ENCODE results near the gene TECPR2. TPM values are rescaled to one million over a fixed set of nuclear protein-coding genes. Genes with fewer than 3 reads are reported as not detected.

TECPR2 gene
- total and polyA plus RNA-seq, 10 of the 15 experiments (the other 5 are each of a cell fraction or from before 2014, with no cell fraction given), result 0.15 to 10.0 (median 3.0) TPM

DNA sequence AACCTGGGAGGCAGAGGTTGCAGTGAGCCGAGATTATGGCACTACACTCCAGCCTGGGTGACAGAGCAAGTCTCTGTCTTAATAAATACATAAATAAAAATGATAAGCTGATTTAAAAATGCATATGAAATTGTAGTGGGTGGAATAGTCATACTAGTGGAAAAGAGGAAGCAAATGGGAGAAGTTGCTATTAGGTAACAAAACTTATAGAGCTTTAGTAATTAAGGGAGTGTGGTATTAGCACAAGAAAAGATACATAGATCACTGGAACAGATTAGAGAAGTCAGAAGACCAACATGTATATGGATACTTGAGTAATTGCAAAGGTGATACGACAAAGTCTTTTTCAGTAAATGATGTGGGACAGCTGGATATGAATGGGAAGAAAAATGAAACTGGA is 26.5 kb downstream of the TECPR2 start (continued):
- no peak for TF ChIP-seq PAX8 (IDR thresholded peaks at IDR 0.05)
- TF ChIP-seq IKZF1 (conservative IDR thresholded peaks at IDR 0.05), result no peak
- TF ChIP-seq LARP7 (IDR thresholded peaks at IDR 0.05), result no peak
- TF ChIP-seq BACH1 (IDR thresholded peaks at IDR 0.05; ENCODE audit: borderline replicate concordance), result no peak
- TF ChIP-seq, protein P1, sequence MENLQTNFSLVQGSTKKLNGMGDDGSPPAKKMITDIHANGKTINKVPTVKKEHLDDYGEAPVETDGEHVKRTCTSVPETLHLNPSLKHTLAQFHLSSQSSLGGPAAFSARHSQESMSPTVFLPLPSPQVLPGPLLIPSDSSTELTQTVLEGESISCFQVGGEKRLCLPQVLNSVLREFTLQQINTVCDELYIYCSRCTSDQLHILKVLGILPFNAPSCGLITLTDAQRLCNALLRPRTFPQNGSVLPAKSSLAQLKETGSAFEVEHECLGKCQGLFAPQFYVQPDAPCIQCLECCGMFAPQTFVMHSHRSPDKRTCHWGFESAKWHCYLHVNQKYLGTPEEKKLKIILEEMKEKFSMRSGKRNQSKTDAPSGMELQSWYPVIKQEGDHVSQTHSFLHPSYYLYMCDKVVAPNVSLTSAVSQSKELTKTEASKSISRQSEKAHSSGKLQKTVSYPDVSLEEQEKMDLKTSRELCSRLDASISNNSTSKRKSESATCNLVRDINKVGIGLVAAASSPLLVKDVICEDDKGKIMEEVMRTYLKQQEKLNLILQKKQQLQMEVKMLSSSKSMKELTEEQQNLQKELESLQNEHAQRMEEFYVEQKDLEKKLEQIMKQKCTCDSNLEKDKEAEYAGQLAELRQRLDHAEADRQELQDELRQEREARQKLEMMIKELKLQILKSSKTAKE (IDR thresholded peaks at IDR 0.05; ENCODE audit: low read depth, poor library complexity, severe bottlenecking), result no peak
- no peak for TF ChIP-seq RELA (IDR thresholded peaks at IDR 0.05; ENCODE audit: borderline replicate concordance, partially characterized antibody)
- no peak for TF ChIP-seq ASH2L (IDR thresholded peaks at IDR 0.05; ENCODE audit: borderline replicate concordance, low read depth)

DNA sequence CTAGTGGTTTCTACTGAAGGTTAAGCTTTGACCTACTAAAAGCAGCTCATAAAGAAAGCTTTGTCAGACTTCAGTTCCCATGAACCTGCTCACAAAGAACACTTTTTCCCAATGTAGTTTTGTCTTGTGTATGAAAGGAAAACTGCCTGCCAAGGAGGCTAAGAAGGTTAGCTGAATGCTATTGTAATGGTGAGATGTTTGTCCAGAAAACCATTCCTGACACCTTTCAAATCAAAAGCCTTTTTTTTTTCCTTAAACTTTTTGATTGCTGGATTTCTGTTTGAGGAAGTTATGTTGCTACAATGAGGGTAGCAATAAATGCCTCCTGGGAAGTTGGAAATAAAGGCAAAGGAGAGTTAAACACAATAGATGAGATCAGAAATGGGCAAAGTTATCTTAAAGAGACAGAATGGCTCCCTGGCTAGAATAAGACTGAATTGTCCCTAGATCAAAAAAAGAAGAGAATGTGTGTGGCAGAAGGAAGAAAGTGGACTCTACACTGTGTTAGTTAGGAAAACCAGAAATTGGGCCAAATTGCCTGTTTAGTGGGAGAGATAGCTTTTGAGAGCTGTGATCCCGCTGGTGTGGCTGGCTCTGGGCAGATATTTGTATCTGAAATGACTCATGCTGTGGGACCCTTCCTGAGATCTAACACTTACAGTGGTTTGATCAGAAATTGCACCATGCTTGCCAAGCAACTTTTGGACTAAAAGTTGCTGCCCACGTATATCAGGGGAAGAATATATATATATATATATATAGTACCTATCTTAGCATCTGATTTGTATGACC is 27.5 kb downstream of the TECPR2 start:
- no peak for FAIRE-seq
- in situ Hi-C loops (cut with MboI), result no loop called here
- POLR2A ChIA-PET, result no interaction called here
- TF ChIP-seq SMAD5 (IDR thresholded peaks at IDR 0.05; ENCODE audit: low read depth) (no peak), FOXM1 (IDR thresholded peaks at IDR 0.05; ENCODE audit: low read depth, low read length) (no peak), ZNF24 (IDR thresholded peaks at IDR 0.05) (no peak)
- TF ChIP-seq, protein P2, sequence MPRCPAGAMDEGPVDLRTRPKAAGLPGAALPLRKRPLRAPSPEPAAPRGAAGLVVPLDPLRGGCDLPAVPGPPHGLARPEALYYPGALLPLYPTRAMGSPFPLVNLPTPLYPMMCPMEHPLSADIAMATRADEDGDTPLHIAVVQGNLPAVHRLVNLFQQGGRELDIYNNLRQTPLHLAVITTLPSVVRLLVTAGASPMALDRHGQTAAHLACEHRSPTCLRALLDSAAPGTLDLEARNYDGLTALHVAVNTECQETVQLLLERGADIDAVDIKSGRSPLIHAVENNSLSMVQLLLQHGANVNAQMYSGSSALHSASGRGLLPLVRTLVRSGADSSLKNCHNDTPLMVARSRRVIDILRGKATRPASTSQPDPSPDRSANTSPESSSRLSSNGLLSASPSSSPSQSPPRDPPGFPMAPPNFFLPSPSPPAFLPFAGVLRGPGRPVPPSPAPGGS (IDR thresholded peaks at IDR 0.05; ENCODE audit: borderline replicate concordance, insufficient read depth, low read depth, low read length, poor library complexity, severe bottlenecking), result no peak
- TF ChIP-seq, protein P3, sequence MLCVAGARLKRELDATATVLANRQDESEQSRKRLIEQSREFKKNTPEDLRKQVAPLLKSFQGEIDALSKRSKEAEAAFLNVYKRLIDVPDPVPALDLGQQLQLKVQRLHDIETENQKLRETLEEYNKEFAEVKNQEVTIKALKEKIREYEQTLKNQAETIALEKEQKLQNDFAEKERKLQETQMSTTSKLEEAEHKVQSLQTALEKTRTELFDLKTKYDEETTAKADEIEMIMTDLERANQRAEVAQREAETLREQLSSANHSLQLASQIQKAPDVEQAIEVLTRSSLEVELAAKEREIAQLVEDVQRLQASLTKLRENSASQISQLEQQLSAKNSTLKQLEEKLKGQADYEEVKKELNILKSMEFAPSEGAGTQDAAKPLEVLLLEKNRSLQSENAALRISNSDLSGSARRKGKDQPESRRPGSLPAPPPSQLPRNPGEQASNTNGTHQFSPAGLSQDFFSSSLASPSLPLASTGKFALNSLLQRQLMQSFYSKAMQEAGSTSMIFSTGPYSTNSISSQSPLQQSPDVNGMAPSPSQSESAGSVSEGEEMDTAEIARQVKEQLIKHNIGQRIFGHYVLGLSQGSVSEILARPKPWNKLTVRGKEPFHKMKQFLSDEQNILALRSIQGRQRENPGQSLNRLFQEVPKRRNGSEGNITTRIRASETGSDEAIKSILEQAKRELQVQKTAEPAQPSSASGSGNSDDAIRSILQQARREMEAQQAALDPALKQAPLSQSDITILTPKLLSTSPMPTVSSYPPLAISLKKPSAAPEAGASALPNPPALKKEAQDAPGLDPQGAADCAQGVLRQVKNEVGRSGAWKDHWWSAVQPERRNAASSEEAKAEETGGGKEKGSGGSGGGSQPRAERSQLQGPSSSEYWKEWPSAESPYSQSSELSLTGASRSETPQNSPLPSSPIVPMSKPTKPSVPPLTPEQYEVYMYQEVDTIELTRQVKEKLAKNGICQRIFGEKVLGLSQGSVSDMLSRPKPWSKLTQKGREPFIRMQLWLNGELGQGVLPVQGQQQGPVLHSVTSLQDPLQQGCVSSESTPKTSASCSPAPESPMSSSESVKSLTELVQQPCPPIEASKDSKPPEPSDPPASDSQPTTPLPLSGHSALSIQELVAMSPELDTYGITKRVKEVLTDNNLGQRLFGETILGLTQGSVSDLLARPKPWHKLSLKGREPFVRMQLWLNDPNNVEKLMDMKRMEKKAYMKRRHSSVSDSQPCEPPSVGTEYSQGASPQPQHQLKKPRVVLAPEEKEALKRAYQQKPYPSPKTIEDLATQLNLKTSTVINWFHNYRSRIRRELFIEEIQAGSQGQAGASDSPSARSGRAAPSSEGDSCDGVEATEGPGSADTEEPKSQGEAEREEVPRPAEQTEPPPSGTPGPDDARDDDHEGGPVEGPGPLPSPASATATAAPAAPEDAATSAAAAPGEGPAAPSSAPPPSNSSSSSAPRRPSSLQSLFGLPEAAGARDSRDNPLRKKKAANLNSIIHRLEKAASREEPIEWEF (IDR thresholded peaks at IDR 0.05; ENCODE audit: insufficient replicate concordance, low read depth, low read length), result no peak

More for the DNA sequence above, 27.5 kb downstream of the TECPR2 start:
- Histone ChIP-seq H2AFZ (ENCODE audit: control insufficient read depth, low read depth, low read length) (no peak overlapping the region), H3K4me1 (ENCODE audit: control insufficient read depth, insufficient read depth, low read length) (no peaks in the 10 kb centered on the region), H3K4me2 (ENCODE audit: control insufficient read depth, insufficient read depth) (no peak overlapping the region), H3K9ac (ENCODE audit: control insufficient read depth, insufficient read depth, low read length) (no peak overlapping the region), H4K20me1 (ENCODE audit: control insufficient read depth, insufficient read depth) (no peaks in the 10 kb centered on the region), H3K27ac (ENCODE audit: control insufficient read depth, insufficient read depth) (no peak overlapping the region), H3K79me2 (ENCODE audit: control insufficient read depth, insufficient read depth, low read length) (no peaks in the 10 kb centered on the region), H3K9me3 (replicated peaks; ENCODE audit: control insufficient read depth, insufficient read depth, low read length) (no peaks in the 10 kb centered on the region), H3K4me3 (no peak overlapping the region), H3K27me3 (replicated peaks in 1 of 2; ENCODE audit: control insufficient read depth in 2 of 2, insufficient read depth in 2 of 2, low read length in 1 of 2) (no peaks in the 10 kb centered on the region), H3K36me3 (ENCODE audit: control insufficient read depth in 2 of 2, insufficient read depth in 2 of 2, low read length in 1 of 2) (no peaks in the 10 kb centered on the region; a peak in 1 of 4 replicates)
- CTCF ChIA-PET, result no interaction called here
- intact Hi-C loops (cut with micrococcal nuclease; ENCODE audit: unreplicated experiment), result no loop called here
- RAD21 ChIA-PET (ENCODE audit: unreplicated experiment), result interaction anchor here (1.1 kb wide), 1 partner anchor 9 kb away, joined by 4 read pairs; no protein-coding TSS in a partner anchor
- no peak for DNase-seq (ENCODE audit: low read depth, low spot score)
- WGBS (ENCODE audit: insufficient coverage, insufficient replicate concordance, low lambda C conversion rate, missing lambda C conversion rate), result 94% methylated on average over 2 of the region's 2 CpGs
- SMC1A ChIA-PET (ENCODE audit: uncharacterized antibody, unreplicated experiment), result interaction anchor here (0.6 kb wide), 1 partner anchor 639 kb away, joined by 3 read pairs; no protein-coding TSS in a partner anchor
- BruUV-seq (replicated peaks), result no TSS peak
- ATAC-seq, result no peak

All from GM12878 (cell line).